HEK293 (cell line): ENCODE measurements around the gene TSEN2.

Experiments
- CTCF ChIA-PET: fragments of 350-600 bp; formaldehyde crosslinking; extraction: SDS; loops from one replicate; lab custom pipeline; 2021; ENCODE audit warnings: antibody characterized with exemption; lab: Yijun Ruan, JAX
- POLR2A ChIA-PET: fragments of 300-600 bp; formaldehyde crosslinking; extraction: SDS; loops from one replicate; lab custom pipeline; 2020; ENCODE audit warnings: antibody characterized with exemption, inconsistent platforms; lab: Yijun Ruan, JAX
- H3K27ac ChIP-seq: fragments of 200-500 bp; sonication (Bioruptor generic); 2 replicates; pipeline ENCODE4 v1.5.1; 2014; ENCODE audit warnings: low read depth, low read length, control low read depth, inconsistent platforms; ENCODE audit errors: extremely low read depth
- H3K36me3 ChIP-seq, 2 experiments: fragments of 200-500 bp in 1 of 2; sonication (Bioruptor generic) in 1 of 2; 1 replicate in 1 of 2; 2 replicates in 1 of 2; pipeline ENCODE4 v1.5.1; 2014 to 2017; ENCODE audit warnings: inconsistent platforms in 2 of 2, low read length in 2 of 2; ENCODE audit not compliant: control insufficient read depth in 2 of 2, insufficient read depth in 1 of 2
- H3K4me1 ChIP-seq: fragments of 200-500 bp; sonication (Bioruptor generic); 2 replicates; pipeline ENCODE4 v1.5.1; 2014; ENCODE audit warnings: mild to moderate bottlenecking, low read length, inconsistent platforms; ENCODE audit not compliant: control insufficient read depth, insufficient read depth
- H3K4me3 ChIP-seq: 2 replicates; pipeline ENCODE4 v1.5.1; 2011; ENCODE audit warnings: low read depth, mild to moderate bottlenecking, control low read depth, low read length, moderate library complexity
- H3K9me3 ChIP-seq: fragments of 200-500 bp; sonication (Bioruptor generic); 2 replicates; pipeline ENCODE4 v1.5.1; 2014; ENCODE audit warnings: low read depth, low read length, inconsistent platforms; ENCODE audit not compliant: control insufficient read depth, insufficient read depth
- GFI1B ChIP-seq: fragments of 450-650 bp; formaldehyde crosslinking; IDR thresholded peaks from 2 replicates; pipeline ENCODE4 v1.5.1; 2016; ENCODE audit warnings: missing biosample characterization, missing genetic modification characterization
- MZF1 ChIP-seq: fragments of 450-650 bp; formaldehyde crosslinking; IDR thresholded peaks from 2 replicates; pipeline ENCODE4 v1.5.1; 2017; ENCODE audit warnings: missing biosample characterization, missing genetic modification characterization, borderline replicate concordance
- OSR2 ChIP-seq: fragments of 450-650 bp; formaldehyde crosslinking; IDR thresholded peaks from 2 replicates; pipeline ENCODE4 v1.5.1; 2016; ENCODE audit warnings: missing biosample characterization, missing genetic modification characterization
- PRDM6 ChIP-seq: fragments of 450-650 bp; formaldehyde crosslinking; IDR thresholded peaks from 2 replicates; pipeline ENCODE4 v1.5.1; 2017; ENCODE audit warnings: missing biosample characterization, missing genetic modification characterization
- RBAK ChIP-seq: fragments of 450-650 bp; formaldehyde crosslinking; IDR thresholded peaks from 2 replicates; pipeline ENCODE4 v1.5.1; 2016; ENCODE audit warnings: missing biosample characterization, missing genetic modification characterization
- REPIN1 ChIP-seq: fragments of 450-650 bp; formaldehyde crosslinking; IDR thresholded peaks from 2 replicates; pipeline ENCODE4 v1.5.1; 2017; ENCODE audit warnings: missing biosample characterization, missing genetic modification characterization, low read depth
- WT1 ChIP-seq: fragments of 450-650 bp; formaldehyde crosslinking; IDR thresholded peaks from 2 replicates; pipeline ENCODE4 v1.5.1; 2016; ENCODE audit warnings: missing biosample characterization, missing genetic modification characterization
- ZNF146 ChIP-seq: fragments of 450-650 bp; formaldehyde crosslinking; IDR thresholded peaks from 2 replicates; pipeline ENCODE4 v1.5.1; 2016; ENCODE audit warnings: missing biosample characterization, missing genetic modification characterization
- ZNF19 ChIP-seq: fragments of 450-650 bp; formaldehyde crosslinking; IDR thresholded peaks from 2 replicates; pipeline ENCODE4; 2016; ENCODE audit warnings: missing biosample characterization, missing genetic modification characterization, low read depth
- ZNF311 ChIP-seq: fragments of 450-650 bp; formaldehyde crosslinking; IDR thresholded peaks from 2 replicates; pipeline ENCODE4 v1.5.1; 2017; ENCODE audit warnings: missing biosample characterization, missing genetic modification characterization, borderline replicate concordance
- ZNF366 ChIP-seq: fragments of 450-650 bp; formaldehyde crosslinking; conservative IDR thresholded peaks from 2 replicates; pipeline ENCODE4 v1.5.1; 2016; ENCODE audit warnings: missing biosample characterization, missing genetic modification characterization
- ZNF398 ChIP-seq: fragments of 450-650 bp; formaldehyde crosslinking; IDR thresholded peaks from 2 replicates; pipeline ENCODE4 v1.5.1; 2017; ENCODE audit warnings: missing biosample characterization, missing genetic modification characterization
- ZNF416 ChIP-seq: fragments of 450-650 bp; formaldehyde crosslinking; IDR thresholded peaks from 2 replicates; pipeline ENCODE4 v1.5.1; 2016; ENCODE audit warnings: missing biosample characterization, missing genetic modification characterization
- ZNF426 ChIP-seq: fragments of 450-650 bp; formaldehyde crosslinking; IDR thresholded peaks from 2 replicates; pipeline ENCODE4 v1.5.1; 2017; ENCODE audit warnings: missing biosample characterization, missing genetic modification characterization, mild to moderate bottlenecking, inconsistent platforms, moderate library complexity
- ZNF560 ChIP-seq: fragments of 450-650 bp; formaldehyde crosslinking; IDR thresholded peaks from 2 replicates; pipeline ENCODE4 v1.5.1; 2017; ENCODE audit warnings: missing biosample characterization, missing genetic modification characterization, borderline replicate concordance
- ZNF664 ChIP-seq: fragments of 450-650 bp; formaldehyde crosslinking; IDR thresholded peaks from 2 replicates; pipeline ENCODE4 v1.5.1; 2016; ENCODE audit warnings: missing biosample characterization, missing genetic modification characterization

The TSEN2 gene

GRCh38 chr3:12516873-12517272 lies 32.6 kb downstream of the TSEN2 start (continued):
- TF ChIP-seq ZNF416 (tag by site-specific recombination) (no peak), ZNF426 (tag by site-specific recombination) (no peak), RBAK (no peak), ZNF664 (tag by site-specific recombination) (no peak), GFI1B (tag by site-specific recombination) (no peak), PRDM6 (no peak), ZNF398 (tag by site-specific recombination) (no peak), ZNF19 (tag by site-specific recombination) (no peak)

- H3K9me3 ChIP-seq, result no peaks in the 10 kb centered on the region
- ChIA-PET POLR2A (no interaction called here), CTCF (interaction anchor here (0.6 kb wide), 2 partner anchors 22 kb away, joined by 4 to 5 read pairs; no protein-coding TSS in a partner anchor)
- TF ChIP-seq PRDM6 (peak; percentile 15; the same call in 1 of the 2 replicates), ZNF560 (no peak)
- H3K4me3 ChIP-seq, result no peak overlapping the region
- peaks cover 5% of the 10 kb centered on the region for H3K4me1 ChIP-seq
- H3K36me3 ChIP-seq, result peaks cover 5 to 31% of the 10 kb centered on the region in 2 experiments; a peak in 2 of 3 replicates
- H3K27ac ChIP-seq, result no peak overlapping the region
Observed at GRCh38 chr3:12518261-12519028, 34.2 kb downstream of the TSEN2 start.

- POLR2A ChIA-PET, result no interaction called here
- TF ChIP-seq ZNF311 (tag by site-specific recombination), result no peak
- TF ChIP-seq ZNF146 (tag by site-specific recombination), result peak; percentile 91
- no peak for TF ChIP-seq ZNF366 (tag by site-specific recombination)
- peak; percentile 60; the same call in 1 of the 2 replicates for TF ChIP-seq MZF1 (tag by site-specific recombination)
Observed at GRCh38 chr3:12521010-12521409, 36.7 kb downstream of the TSEN2 start.

GRCh38 chr3:12522721-12523120 lies 38.4 kb downstream of the TSEN2 start:
- ChIA-PET POLR2A (no interaction called here), CTCF (interaction anchor here (0.6 kb wide), 2 partner anchors 304 to 1463 kb away, joined by 3 to 4 read pairs; no protein-coding TSS in a partner anchor)
- no peak overlapping the region for H3K27ac ChIP-seq
- H3K36me3 ChIP-seq, result peaks cover 16 to 56% of the 10 kb centered on the region in 2 experiments; a peak in 2 of 3 replicates
- no peak overlapping the region for H3K4me3 ChIP-seq
- no peaks in the 10 kb centered on the region for H3K4me1 ChIP-seq
- TF ChIP-seq WT1, result 0 out of 2 replicates have a peak, but pooled peaks have one; percentile 17
- no peak for TF ChIP-seq REPIN1 (tag by site-specific recombination)
- 0 out of 2 replicates have a peak, but pooled peaks have one; percentile 22 for TF ChIP-seq OSR2 (tag by site-specific recombination)
- no peaks in the 10 kb centered on the region for H3K9me3 ChIP-seq

More at GRCh38 chr3:12521010-12521409, 36.7 kb downstream of the TSEN2 start:
- Histone ChIP-seq H3K4me1 (peaks cover 5% of the 10 kb centered on the region), H3K36me3 (peaks cover 9 to 43% of the 10 kb centered on the region in 2 experiments; a peak in 2 of 3 replicates), H3K9me3 (no peaks in the 10 kb centered on the region), H3K27ac (no peak overlapping the region), H3K4me3 (no peak overlapping the region)
- CTCF ChIA-PET, result no interaction called here
